Measurements from ENCODE around the gene DCST2. TPM values are rescaled to one million over a fixed set of nuclear protein-coding genes. Genes with fewer than 3 reads are reported as not detected.

DCST2 gene
- total and polyA plus RNA-seq, 2 of the 8 experiments (the other 6 are each of a cell fraction or from before 2014, with no cell fraction given) = 0.43 to 2.1 TPM

GRCh38 chr1:155017041-155017945 lies 16.3 kb downstream of the DCST2 start (continued):
- TF ChIP-seq SRF (IDR thresholded peaks at IDR 0.05; ENCODE audit: low read depth, low read length) (no peak), TAF1 (IDR thresholded peaks at IDR 0.05; ENCODE audit: low read depth, low read length) (no peak), BCL11A (IDR thresholded peaks at IDR 0.05; ENCODE audit: low read depth in 2 of 2, low read length in 2 of 2) (no peak), SUZ12 (IDR thresholded peaks at IDR 0.05; ENCODE audit: low read length) (no peak), RFX5 (IDR thresholded peaks at IDR 0.05; ENCODE audit: borderline replicate concordance, low read depth, low read length) (no peak), KDM1A (IDR thresholded peaks at IDR 0.05; ENCODE audit: borderline replicate concordance, low read length) (no peak), USF2 (IDR thresholded peaks at IDR 0.05; ENCODE audit: low read length) (no peak), CTBP2 (IDR thresholded peaks at IDR 0.05; ENCODE audit: borderline replicate concordance, insufficient read depth, insufficient read length, low read length) (peak; percentile 70), RNF2 (IDR thresholded peaks at IDR 0.05; ENCODE audit: borderline replicate concordance, low read depth, low read length, missing control alignments, poor library complexity, severe bottlenecking) (no peak), CTCF (IDR thresholded peaks at IDR 0.05; ENCODE audit: control extremely low read depth in 1 of 3, insufficient read depth in 1 of 3, low read depth in 1 of 3, low read length in 3 of 3) (peak in 2 of 3 experiments; percentile 99 to 100; a peak in 3 of 4 replicates), SIRT6 (IDR thresholded peaks at IDR 0.05; ENCODE audit: low read length) (no peak), SP1 (IDR thresholded peaks at IDR 0.05; ENCODE audit: low read depth, low read length) (peak; percentile 33; the same call in 1 of the 2 replicates), HDAC2 (IDR thresholded peaks at IDR 0.05; ENCODE audit: borderline replicate concordance in 1 of 2, low read depth in 2 of 2, low read length in 2 of 2) (peak; percentile 15 to 43; a peak in 1 of 4 replicates), CBX8 (IDR thresholded peaks at IDR 0.05; ENCODE audit: borderline replicate concordance, low read depth, low read length) (no peak), ATF3 (IDR thresholded peaks at IDR 0.05; ENCODE audit: insufficient read depth, low read depth, low read length) (peak; percentile 45; the same call in 1 of the 2 replicates), BACH1 (IDR thresholded peaks at IDR 0.05; ENCODE audit: low read length) (peak; percentile 81; the same call in 1 of the 2 replicates), EGR1 (IDR thresholded peaks at IDR 0.05; ENCODE audit: borderline replicate concordance, low read depth, low read length) (0 out of 2 replicates have a peak, but pooled peaks have one; percentile 44), RXRA (IDR thresholded peaks at IDR 0.05; ENCODE audit: insufficient read depth, low read depth, low read length) (no peak)

Measured in H1 (cell line).